IPS DF 6.9 (cell line): ENCODE measurements around the gene EFHD2.
"Not testable (repeated sequence)": the region's sequence is repeated elsewhere in the genome, so short reads cannot be mapped to it uniquely, and the experiment has no call there.

Source experiments
- DNase-seq: peaks from one replicate; pipeline ENCODE4 v3.0.0-alpha.2; 2013; ENCODE audit warnings: low read depth, low spot score
- H3K27ac ChIP-seq: one replicate; pipeline ENCODE4 v1.5.1; 2013; ENCODE audit warnings: low read length, control low read depth
- H3K27me3 ChIP-seq: 2 replicates; pipeline ENCODE4 v1.6.1; 2013; ENCODE audit warnings: mild to moderate bottlenecking, low read length; ENCODE audit not compliant: control insufficient read depth, insufficient read depth
- H3K36me3 ChIP-seq: 2 replicates; pipeline ENCODE4 v1.6.1; 2013; ENCODE audit warnings: low read length; ENCODE audit not compliant: control insufficient read depth, insufficient read depth
- H3K4me1 ChIP-seq: 2 replicates; pipeline ENCODE4 v1.6.1; 2013; ENCODE audit warnings: low read length; ENCODE audit not compliant: control insufficient read depth, insufficient read depth
- H3K4me3 ChIP-seq: 2 replicates; pipeline ENCODE4 v1.5.1; 2013; ENCODE audit warnings: mild to moderate bottlenecking, low read length
- H3K9me3 ChIP-seq: 2 replicates; pipeline ENCODE4 v1.6.1; 2013; ENCODE audit warnings: low read length, inconsistent platforms; ENCODE audit not compliant: control insufficient read depth, insufficient read depth
- WGBS: extraction: QIAGEN DNeasy Blood & Tissue Kit; methylation state at CpG from one replicate; pipeline ENCODE4 v1.1.7; 2013; ENCODE audit warnings: mixed read lengths, missing lambda C conversion rate; ENCODE audit not compliant: insufficient read length, insufficient coverage; 5-methylcytosine and 5-hydroxymethylcytosine counted together

Gene EFHD2

DNA sequence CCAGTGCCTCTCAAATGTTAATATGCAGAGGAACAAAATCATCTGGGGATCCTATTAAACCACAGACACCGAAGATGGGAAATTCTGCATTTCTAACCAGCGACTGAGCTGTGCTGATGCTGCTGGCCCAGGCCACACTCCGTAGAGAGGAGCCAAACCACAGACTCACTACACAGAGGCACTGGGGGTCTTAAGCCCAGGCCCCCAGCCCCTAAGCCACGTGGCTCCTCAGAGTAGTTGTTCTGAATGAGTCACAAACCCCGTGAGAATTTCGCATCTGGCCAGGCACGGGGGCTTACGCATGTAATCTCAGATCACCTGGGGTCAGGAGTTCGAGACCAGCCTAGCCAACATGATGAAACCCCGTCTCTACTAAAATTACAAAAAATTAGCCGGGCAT is 44.0 kb downstream of the EFHD2 start:
- no CpG with 5 or more reads among the region's 11 CpGs for WGBS
- DNase-seq = no peak
- H3K9me3 ChIP-seq = no peaks in the 10 kb centered on the region; the same call in 1 of the 2 replicates
- no peak overlapping the region for H3K4me3 ChIP-seq
- H3K36me3 ChIP-seq = no peaks in the 10 kb centered on the region
- no peaks in the 10 kb centered on the region for H3K27me3 ChIP-seq
- no peaks in the 10 kb centered on the region for H3K4me1 ChIP-seq
- no peak overlapping the region for H3K27ac ChIP-seq

DNA sequence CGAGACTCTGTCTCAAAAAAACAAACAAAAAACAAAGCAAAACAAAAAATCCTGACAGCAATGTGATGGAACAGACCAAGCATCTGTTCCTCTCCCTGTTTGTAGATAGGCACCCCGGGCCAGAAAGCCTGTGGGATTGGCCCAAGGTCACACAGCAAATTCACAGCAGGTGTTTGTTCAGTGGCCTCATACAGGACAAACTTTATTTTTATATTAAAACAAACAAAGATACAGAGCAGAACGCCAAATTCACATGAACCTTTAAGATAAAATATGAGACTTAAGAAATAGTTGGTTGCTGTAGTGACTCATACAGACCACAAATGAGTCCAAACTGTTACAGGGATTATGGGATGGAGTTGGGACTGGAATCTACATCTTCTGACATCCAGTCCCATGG is 44.6 kb downstream of the EFHD2 start:
- no peak overlapping the region for H3K4me3 ChIP-seq
- H3K4me1 ChIP-seq = no peaks in the 10 kb centered on the region
- H3K36me3 ChIP-seq = no peaks in the 10 kb centered on the region
- no CpG with 5 or more reads among the region's 3 CpGs for WGBS
- H3K27ac ChIP-seq = no peak overlapping the region
- H3K9me3 ChIP-seq = no peaks in the 10 kb centered on the region; the same call in 1 of the 2 replicates
- no peak for DNase-seq
- no peaks in the 10 kb centered on the region for H3K27me3 ChIP-seq

DNA sequence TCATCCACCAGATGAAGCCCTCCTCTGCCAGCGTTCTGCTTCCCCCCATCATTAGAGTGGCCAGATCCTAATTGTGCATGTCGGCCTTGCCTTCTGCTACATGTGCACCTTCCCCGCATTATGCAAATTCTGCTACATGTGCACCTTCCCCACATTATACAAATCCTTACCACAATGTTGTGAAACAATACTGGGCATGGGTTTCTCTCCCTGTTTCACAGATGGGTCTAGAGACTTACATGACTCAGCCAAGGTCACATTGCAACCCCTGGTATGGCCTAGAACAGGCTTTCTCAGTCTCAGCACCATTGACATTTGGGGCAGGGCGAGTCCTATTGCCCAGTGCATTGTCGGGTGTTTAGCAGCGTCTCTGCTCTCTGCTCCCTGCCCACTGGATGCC is 45.8 kb downstream of the EFHD2 start:
- H3K4me3 ChIP-seq = no peak overlapping the region
- no peaks in the 10 kb centered on the region for H3K36me3 ChIP-seq
- H3K9me3 ChIP-seq = no peaks in the 10 kb centered on the region; the same call in 1 of the 2 replicates
- no peaks in the 10 kb centered on the region for H3K27me3 ChIP-seq
- H3K27ac ChIP-seq = no peak overlapping the region
- no CpG with 5 or more reads among the region's 6 CpGs for WGBS
- H3K4me1 ChIP-seq = no peaks in the 10 kb centered on the region
- no peak for DNase-seq

DNA sequence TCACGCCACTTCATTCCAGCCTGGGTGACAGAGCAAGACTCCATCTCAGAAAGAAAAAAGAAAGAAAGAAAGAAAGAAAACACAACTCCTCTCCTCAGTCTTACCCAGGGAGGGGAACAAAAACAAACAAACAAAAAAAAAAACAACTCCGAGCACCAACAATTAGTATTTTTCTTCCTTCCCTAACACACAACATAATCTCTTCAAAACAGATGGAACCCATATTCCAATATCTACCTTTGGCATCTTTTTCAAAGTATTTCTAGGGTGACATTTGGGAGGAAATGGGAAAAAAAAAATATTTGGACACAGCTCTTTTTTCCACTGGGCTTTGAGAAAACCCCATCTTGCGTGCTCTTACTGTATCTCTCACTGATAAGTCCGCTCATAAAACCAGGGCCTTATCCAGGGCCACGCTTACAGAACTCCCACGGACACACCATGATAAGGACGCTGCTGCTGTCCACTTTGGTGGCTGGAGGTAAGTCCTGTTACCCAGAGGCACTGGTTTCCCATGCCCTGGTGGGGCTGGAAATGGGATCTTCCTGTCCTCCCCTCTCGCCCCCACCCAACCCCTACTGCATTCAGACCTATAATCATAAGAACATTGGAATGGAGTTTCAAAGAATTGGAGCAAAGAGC is 46.7 kb downstream of the EFHD2 start, which contains the start of gene CELA2A:
Gene CELA2A (plus strand): TSS at position 420 of the 642 bp plus-strand sequence. CDS start 22 bp downstream, at position 442.
- Histone ChIP-seq H3K27ac (no peak within 1 kb of the TSS), H3K4me1 (no peaks in the 10 kb centered on the region)

DNA sequence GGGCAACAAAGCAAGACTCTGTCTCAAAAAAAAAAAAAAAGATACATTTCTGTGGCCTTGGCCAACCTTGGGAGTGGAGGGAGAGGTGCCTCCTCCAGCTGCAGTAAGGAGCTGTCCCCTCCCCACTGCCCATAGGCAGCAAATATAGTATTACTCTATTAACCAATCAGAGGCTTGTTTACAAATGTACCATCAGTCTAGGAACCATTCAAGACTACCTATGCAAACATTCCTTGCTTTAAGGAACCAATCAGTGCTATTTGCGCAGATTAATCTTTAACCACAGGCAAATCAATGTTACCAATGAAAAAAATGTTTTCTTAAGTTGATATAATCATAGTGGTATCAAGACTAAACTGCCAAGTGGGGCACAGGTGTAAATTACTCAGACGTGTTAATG is 47.9 kb downstream of the EFHD2 start:
- WGBS = no CpG with 5 or more reads among the region's 2 CpGs
- DNase-seq = no peak
- Histone ChIP-seq H3K4me3 (no peak overlapping the region), H3K4me1 (no peaks in the 10 kb centered on the region), H3K36me3 (no peaks in the 10 kb centered on the region), H3K9me3 (no peaks in the 10 kb centered on the region; the same call in 1 of the 2 replicates), H3K27me3 (no peaks in the 10 kb centered on the region), H3K27ac (no peak overlapping the region)

More for the DNA sequence above, 46.7 kb downstream of the EFHD2 start, which contains the start of gene CELA2A:
- H3K27me3 ChIP-seq = no peaks in the 10 kb centered on the region
- no peak within 1 kb of the TSS for H3K4me3 ChIP-seq
- WGBS = 100% methylated on average over 1 of the region's 8 CpGs
- H3K9me3 ChIP-seq = no peaks in the 10 kb centered on the region; the same call in 1 of the 2 replicates
- no peak for DNase-seq
- no peaks in the 10 kb centered on the region for H3K36me3 ChIP-seq

DNA sequence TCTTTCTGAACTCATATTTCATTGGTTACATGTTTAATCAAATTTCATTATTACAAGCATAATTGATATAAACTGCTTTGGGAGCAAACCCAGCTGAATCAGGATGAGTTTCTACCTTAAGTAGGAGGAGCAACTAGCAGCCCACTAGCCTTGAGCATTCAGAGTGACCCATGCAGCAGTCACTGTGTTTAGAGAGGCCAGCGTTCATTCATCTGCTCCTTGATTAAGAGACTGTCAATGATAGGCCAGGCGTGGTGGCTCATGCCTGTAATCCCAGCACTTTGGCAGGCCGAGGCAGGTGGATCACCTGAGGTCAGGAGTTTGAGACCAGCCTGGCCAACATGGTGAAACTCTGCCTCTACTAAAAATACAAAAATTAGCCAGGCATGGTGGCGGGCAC is 48.7 kb downstream of the EFHD2 start:
- not testable (repeated sequence) for H3K27ac ChIP-seq
- WGBS = no CpG with 5 or more reads among the region's 4 CpGs

DNA sequence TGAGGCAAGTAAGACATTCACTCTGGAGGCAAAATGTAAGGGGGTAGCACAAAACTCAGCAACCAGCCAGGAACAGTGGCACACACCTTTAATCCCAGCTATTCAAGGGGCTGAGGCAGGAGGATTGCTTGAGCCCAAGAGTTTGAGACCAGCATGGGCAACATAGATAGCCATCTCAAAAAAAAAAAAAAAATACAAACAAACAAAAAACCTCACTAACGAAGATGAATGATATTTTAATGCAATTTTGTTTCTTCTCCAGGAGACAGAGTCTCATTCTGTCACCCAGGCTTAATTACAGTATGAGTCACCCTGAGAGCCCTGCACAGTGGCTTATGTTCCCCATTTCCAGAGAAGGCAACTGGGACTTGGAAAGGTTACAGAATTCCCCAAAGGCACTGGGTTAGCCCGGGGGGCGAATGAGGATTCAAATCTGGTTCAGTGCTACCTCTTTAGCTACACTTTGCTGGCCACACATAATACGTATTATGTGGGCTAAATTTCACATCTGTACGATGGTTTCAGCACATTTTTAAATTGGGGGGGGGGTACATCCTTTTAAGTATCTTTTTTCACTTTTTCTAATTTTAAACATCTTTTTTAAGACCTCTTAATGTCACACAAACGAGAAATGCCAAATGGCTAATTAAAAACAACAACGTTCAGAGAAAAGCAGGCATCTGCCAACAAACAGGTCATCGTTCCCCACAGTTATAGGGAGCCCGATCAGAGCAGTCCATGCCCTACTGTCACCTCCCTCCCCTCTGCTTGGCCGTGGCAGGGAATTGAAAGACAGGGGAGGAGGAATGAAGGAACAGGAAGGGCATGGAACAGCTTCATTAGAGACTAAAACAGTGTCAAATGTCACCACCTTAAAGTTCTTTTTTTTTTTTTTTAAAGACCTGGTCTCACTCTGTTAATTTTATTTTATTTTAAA is 50.4 kb downstream of the EFHD2 start:
- Histone ChIP-seq H3K27me3 (no peaks in the 10 kb centered on the region), H3K27ac (no peak overlapping the region), H3K9me3 (no peaks in the 10 kb centered on the region), H3K36me3 (no peaks in the 10 kb centered on the region), H3K4me1 (no peaks in the 10 kb centered on the region; the same call in 1 of the 2 replicates), H3K4me3 (no peak overlapping the region)
- WGBS = no CpG with 5 or more reads among the region's 10 CpGs
- DNase-seq = no peak

More for the DNA sequence above, 48.7 kb downstream of the EFHD2 start:
- not testable (repeated sequence) for H3K4me1 ChIP-seq, H3K4me3 ChIP-seq, DNase-seq, H3K27me3 ChIP-seq, H3K36me3 ChIP-seq, H3K9me3 ChIP-seq

DNA sequence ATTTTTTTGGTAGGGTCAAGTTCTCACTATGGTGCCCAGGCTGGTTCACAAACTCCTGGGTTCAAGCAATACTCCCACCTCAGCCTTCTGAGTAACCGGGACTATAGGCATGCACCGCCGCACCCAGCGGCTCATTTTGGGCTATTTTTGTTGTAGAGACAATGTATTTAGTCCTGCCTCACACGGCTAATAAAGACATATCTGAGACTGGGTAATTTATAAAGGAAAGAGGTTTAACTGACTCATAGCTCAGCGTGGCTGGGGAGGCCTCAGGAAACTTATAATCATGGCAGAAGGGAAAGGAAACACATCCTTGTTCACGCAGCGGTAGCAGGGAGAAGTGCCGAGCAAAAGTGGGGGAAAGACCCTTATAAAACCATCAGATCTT is 51.0 kb downstream of the EFHD2 start:
- Histone ChIP-seq H3K4me3 (no peak overlapping the region), H3K27ac (no peak overlapping the region), H3K27me3 (no peaks in the 10 kb centered on the region), H3K36me3 (no peaks in the 10 kb centered on the region), H3K9me3 (no peaks in the 10 kb centered on the region), H3K4me1 (no peaks in the 10 kb centered on the region; the same call in 1 of the 2 replicates)
- DNase-seq = no peak
- WGBS = no CpG with 5 or more reads among the region's 9 CpGs

DNA sequence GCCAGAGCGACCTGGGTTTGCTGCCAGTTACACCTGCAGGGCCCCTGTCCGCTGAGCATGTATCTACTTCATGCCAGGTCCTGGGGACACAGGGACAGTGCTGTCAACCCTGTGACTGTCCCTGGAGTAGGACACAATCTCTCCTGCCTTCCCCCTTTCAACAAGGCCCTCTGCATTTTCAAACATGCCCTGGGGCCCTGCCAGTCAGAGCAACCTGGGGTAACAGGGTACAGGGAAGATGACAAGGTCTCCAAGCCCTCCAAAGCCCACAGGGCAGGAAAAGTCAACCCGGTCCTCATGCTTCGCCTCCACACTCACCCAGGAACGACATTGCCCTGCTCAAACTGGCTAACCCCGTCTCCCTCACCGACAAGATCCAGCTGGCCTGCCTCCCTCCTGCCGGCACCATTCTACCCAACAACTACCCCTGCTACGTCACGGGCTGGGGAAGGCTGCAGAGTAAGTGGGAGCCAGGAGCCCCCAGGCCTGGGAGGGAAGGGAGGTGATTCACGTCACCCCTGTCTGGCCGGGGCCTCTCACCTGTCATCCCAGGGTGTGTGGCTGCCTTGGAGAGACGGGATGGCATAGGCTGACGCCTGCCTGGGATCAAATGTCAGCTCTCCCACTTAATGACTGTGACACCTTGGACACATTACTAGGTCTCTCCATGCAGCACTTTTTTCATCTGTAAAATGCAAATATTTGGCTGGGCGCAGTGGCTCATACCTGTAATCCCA is 53.5 kb downstream of the EFHD2 start:
- H3K36me3 ChIP-seq, H3K27me3 ChIP-seq, H3K4me3 ChIP-seq, H3K27ac ChIP-seq, DNase-seq, H3K9me3 ChIP-seq, H3K4me1 ChIP-seq: not testable (repeated sequence)
- no CpG with 5 or more reads among the region's 15 CpGs for WGBS

DNA sequence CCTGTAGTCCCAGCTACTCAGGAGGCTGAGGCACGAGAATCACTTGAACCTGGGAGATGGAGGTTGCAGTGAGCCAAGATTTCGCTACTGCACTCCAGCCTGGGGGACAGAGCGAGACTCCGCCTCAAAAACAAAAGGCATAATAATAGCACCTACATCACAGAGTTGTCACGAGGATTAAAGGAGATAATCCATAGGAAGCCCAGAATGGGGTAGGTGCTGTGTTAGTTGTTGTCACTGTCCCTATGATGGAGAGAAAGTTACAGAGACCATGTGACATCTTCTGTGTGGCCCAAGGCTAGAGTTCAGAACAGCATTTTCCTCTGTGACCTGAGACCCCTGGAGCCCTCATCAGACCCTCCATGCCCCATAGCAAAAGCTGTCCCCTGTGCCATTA is 54.2 kb downstream of the EFHD2 start:
- not testable (repeated sequence) for H3K36me3 ChIP-seq, H3K9me3 ChIP-seq, H3K4me3 ChIP-seq, DNase-seq, H3K27ac ChIP-seq, H3K27me3 ChIP-seq, H3K4me1 ChIP-seq
- no CpG with 5 or more reads among the region's 5 CpGs for WGBS
